ENCODE measurements around the gene PDIK1L.

The PDIK1L gene

GRCh38 chr1:26142159-26142558 is 30.5 kb downstream of the PDIK1L start:
- no peak for TF ChIP-seq FOXP2 (optimal IDR thresholded peaks at IDR 0.05; ENCODE audit: borderline replicate concordance, extremely low read depth, extremely low read length, insufficient read depth)

- no peak for TF ChIP-seq SIN3A (IDR thresholded peaks at IDR 0.05; ENCODE audit: borderline replicate concordance, insufficient read depth, low read length)
- no peak for TF ChIP-seq FOXP2 (optimal IDR thresholded peaks at IDR 0.05; ENCODE audit: borderline replicate concordance, extremely low read depth, extremely low read length, insufficient read depth)
- no peak for TF ChIP-seq TAF1 (IDR thresholded peaks at IDR 0.05; ENCODE audit: borderline replicate concordance, insufficient read depth, low read length)
- TF ChIP-seq REST (IDR thresholded peaks at IDR 0.05; ENCODE audit: insufficient read depth in 1 of 2, low read depth in 2 of 2, low read length in 2 of 2): no peak
- no peak for TF ChIP-seq POLR2AphosphoS5 (IDR thresholded peaks at IDR 0.05; ENCODE audit: low read depth, low read length)
Measured at GRCh38 chr1:26145041-26145959, 33.7 kb downstream of the PDIK1L start.

- no peak for TF ChIP-seq FOXP2 (optimal IDR thresholded peaks at IDR 0.05; ENCODE audit: borderline replicate concordance, extremely low read depth, extremely low read length, insufficient read depth)
- TF ChIP-seq REST (IDR thresholded peaks at IDR 0.05; ENCODE audit: insufficient read depth in 1 of 2, low read depth in 2 of 2, low read length in 2 of 2): no peak
- TF ChIP-seq SIN3A (IDR thresholded peaks at IDR 0.05; ENCODE audit: borderline replicate concordance, insufficient read depth, low read length): no peak
- TF ChIP-seq TAF1 (IDR thresholded peaks at IDR 0.05; ENCODE audit: borderline replicate concordance, insufficient read depth, low read length): no peak
- TF ChIP-seq POLR2AphosphoS5 (IDR thresholded peaks at IDR 0.05; ENCODE audit: low read depth, low read length): no peak
Measured at GRCh38 chr1:26145960-26146294, 34.3 kb downstream of the PDIK1L start.

GRCh38 chr1:26148887-26149286 is 37.3 kb downstream of the PDIK1L start:
- TF ChIP-seq SIN3A (IDR thresholded peaks at IDR 0.05; ENCODE audit: borderline replicate concordance, insufficient read depth, low read length) (no peak), TAF1 (IDR thresholded peaks at IDR 0.05; ENCODE audit: borderline replicate concordance, insufficient read depth, low read length) (no peak), POLR2AphosphoS5 (IDR thresholded peaks at IDR 0.05; ENCODE audit: low read depth, low read length) (no peak), REST (IDR thresholded peaks at IDR 0.05; ENCODE audit: insufficient read depth in 1 of 2, low read depth in 2 of 2, low read length in 2 of 2) (no peak), FOXP2 (optimal IDR thresholded peaks at IDR 0.05; ENCODE audit: borderline replicate concordance, extremely low read depth, extremely low read length, insufficient read depth) (no peak)

- TF ChIP-seq SIN3A (IDR thresholded peaks at IDR 0.05; ENCODE audit: borderline replicate concordance, insufficient read depth, low read length) (no peak), TAF1 (IDR thresholded peaks at IDR 0.05; ENCODE audit: borderline replicate concordance, insufficient read depth, low read length) (no peak), POLR2AphosphoS5 (IDR thresholded peaks at IDR 0.05; ENCODE audit: low read depth, low read length) (no peak), FOXP2 (optimal IDR thresholded peaks at IDR 0.05; ENCODE audit: borderline replicate concordance, extremely low read depth, extremely low read length, insufficient read depth) (no peak), REST (IDR thresholded peaks at IDR 0.05; ENCODE audit: insufficient read depth in 1 of 2, low read depth in 2 of 2, low read length in 2 of 2) (no peak)
Measured at GRCh38 chr1:26153966-26154532, 42.4 kb downstream of the PDIK1L start.
